WTC11 (cell line): ENCODE measurements around the gene UBE2G1. TPM values are rescaled to one million over a fixed set of nuclear protein-coding genes. Genes with fewer than 3 reads are reported as not detected.

ENCODE experiments used
- ATAC-seq: fragments of 200-7000 bp; cut with Tn5 transposase; 2 replicates; pipeline ENCODE4 v1.10.0; 2021; ENCODE audit warnings: mild to moderate bottlenecking, moderate library complexity
- CTCF ChIA-PET: fragments of 300-600 bp; sonication (Branson Sonifier 250); formaldehyde crosslinking; loops from one replicate; lab custom pipeline; 2021; ENCODE audit warnings: antibody characterized with exemption; lab: Charles Lee
- POLR2A ChIA-PET: fragments of 350-600 bp; sonication (Branson Sonifier 250); formaldehyde crosslinking; loops from one replicate; lab custom pipeline; 2021; ENCODE audit warnings: antibody characterized with exemption; lab: Charles Lee
- DNase-seq: peaks from one replicate; pipeline ENCODE4 v3.0.0; 2021; ENCODE audit warnings: low spot score
- H3K27ac Mint-ChIP-seq: 2 replicates; pipeline ENCODE4 v1.8.0; 2021; ENCODE audit warnings: mixed read lengths
- H3K27me3 Mint-ChIP-seq: 2 replicates; pipeline ENCODE4 v1.8.0; 2021; ENCODE audit warnings: low read depth, mild to moderate bottlenecking, moderate library complexity, mixed read lengths
- H3K36me3 Mint-ChIP-seq: 2 replicates; pipeline ENCODE4 v1.8.0; 2021; ENCODE audit warnings: mixed read lengths
- H3K4me1 Mint-ChIP-seq: 2 replicates; pipeline ENCODE4 v1.8.0; 2022; ENCODE audit warnings: mixed read lengths
- H3K4me3 Mint-ChIP-seq: 2 replicates; pipeline ENCODE4 v1.8.0; 2021; ENCODE audit warnings: mild to moderate bottlenecking, moderate library complexity, mixed read lengths
- H3K9me3 Mint-ChIP-seq: 2 replicates; pipeline ENCODE4 v1.8.0; 2021; ENCODE audit warnings: mixed read lengths
- AR ChIP-seq: fragments of 250-450 bp; sonication (Bioruptor Pico); IDR thresholded peaks from 2 replicates; pipeline ENCODE4 v1.9.0; 2021; ENCODE audit warnings: mild to moderate bottlenecking
- ATF2 ChIP-seq: sonication (generic); formaldehyde crosslinking; IDR thresholded peaks from 2 replicates; pipeline ENCODE4 v1.8.1; 2022; ENCODE audit warnings: low read depth, missing genetic modification reagents, borderline replicate concordance
- ATF3 ChIP-seq: sonication (generic); formaldehyde crosslinking; conservative IDR thresholded peaks from 2 replicates; pipeline ENCODE4 v1.8.1; 2022; ENCODE audit warnings: mild to moderate bottlenecking, missing genetic modification reagents
- CREB1 ChIP-seq: sonication (generic); formaldehyde crosslinking; IDR thresholded peaks from 2 replicates; pipeline ENCODE4 v1.8.0; 2023; ENCODE audit warnings: mild to moderate bottlenecking, missing genetic modification reagents
- E2F1 ChIP-seq: sonication (generic); formaldehyde crosslinking; IDR thresholded peaks from 2 replicates; pipeline ENCODE4 v1.8.0; 2022; ENCODE audit warnings: mild to moderate bottlenecking, missing genetic modification reagents
- ESRRA ChIP-seq: sonication (generic); formaldehyde crosslinking; IDR thresholded peaks from 2 replicates; pipeline ENCODE4 v1.8.1; 2022; ENCODE audit warnings: mild to moderate bottlenecking, missing genetic modification reagents, borderline replicate concordance
- FOXP4 ChIP-seq: sonication (generic); formaldehyde crosslinking; IDR thresholded peaks from 2 replicates; pipeline ENCODE4 v1.8.0; 2022; ENCODE audit warnings: mild to moderate bottlenecking, missing genetic modification reagents
- GABPB1 ChIP-seq: sonication (generic); formaldehyde crosslinking; IDR thresholded peaks from 2 replicates; pipeline ENCODE4 v1.8.1; 2023; ENCODE audit warnings: mild to moderate bottlenecking, missing genetic modification reagents
- HMGXB4 ChIP-seq: sonication (generic); formaldehyde crosslinking; IDR thresholded peaks from 2 replicates; pipeline ENCODE4 v1.8.1; 2023; ENCODE audit warnings: mild to moderate bottlenecking, moderate library complexity, missing genetic modification reagents
- IRF1 ChIP-seq: sonication (generic); formaldehyde crosslinking; IDR thresholded peaks from 2 replicates; pipeline ENCODE4 v1.8.0; 2023; ENCODE audit warnings: missing genetic modification reagents
- KAT7 ChIP-seq: sonication (generic); formaldehyde crosslinking; IDR thresholded peaks from 2 replicates; pipeline ENCODE4 v1.8.1; 2023; ENCODE audit warnings: missing genetic modification reagents, mild to moderate bottlenecking, borderline replicate concordance
- NR1H2 ChIP-seq: sonication (generic); formaldehyde crosslinking; IDR thresholded peaks from 2 replicates; pipeline ENCODE4 v1.9.0; 2021; ENCODE audit warnings: mild to moderate bottlenecking, moderate library complexity, missing genetic modification reagents
- PRDM15 ChIP-seq: sonication (generic); formaldehyde crosslinking; IDR thresholded peaks from 2 replicates; pipeline ENCODE4 v1.8.0; 2022; ENCODE audit warnings: missing genetic modification reagents
- RELA ChIP-seq: sonication (generic); formaldehyde crosslinking; IDR thresholded peaks from 2 replicates; pipeline ENCODE4 v1.8.1; 2022; ENCODE audit warnings: missing genetic modification reagents, mild to moderate bottlenecking, borderline replicate concordance
- SP1 ChIP-seq: sonication (generic); formaldehyde crosslinking; conservative IDR thresholded peaks from 2 replicates; pipeline ENCODE4 v1.8.1; 2022; ENCODE audit warnings: missing genetic modification reagents
- TEAD1 ChIP-seq: sonication (generic); formaldehyde crosslinking; IDR thresholded peaks from 2 replicates; pipeline ENCODE4 v1.8.0; 2022; ENCODE audit warnings: mild to moderate bottlenecking, missing genetic modification reagents
- TP53 ChIP-seq: sonication (generic); formaldehyde crosslinking; IDR thresholded peaks from 2 replicates; pipeline ENCODE4 v1.8.1; 2023; ENCODE audit warnings: mild to moderate bottlenecking, missing genetic modification reagents
- USF2 ChIP-seq: sonication (generic); formaldehyde crosslinking; IDR thresholded peaks from 2 replicates; pipeline ENCODE4 v1.8.1; 2023; ENCODE audit warnings: mild to moderate bottlenecking, missing genetic modification reagents, moderate library complexity
- ZNF416 ChIP-seq: fragments of 250-450 bp; sonication (Bioruptor Pico); IDR thresholded peaks from 2 replicates; pipeline ENCODE4 v1.9.0; 2021; ENCODE audit warnings: mild to moderate bottlenecking, inconsistent platforms
- ZNF671 ChIP-seq: fragments of 250-450 bp; sonication (Bioruptor Pico); IDR thresholded peaks from 2 replicates; pipeline ENCODE4 v1.8.0; 2021; ENCODE audit warnings: mild to moderate bottlenecking
- total RNA-seq: library from RNA; stranded (reverse); gene quantifications from 3 replicates; pipeline ENCODE4 v1.2.3, GENCODE V29; 2021

Gene UBE2G1
- total RNA-seq, 1 experiment from 2014 or later, result 177 TPM

GRCh38 chr17:4263282-4264215 lies 102.9 kb downstream of the UBE2G1 start, which contains the start of gene ANKFY1:
TSS of gene ANKFY1 (minus strand) at chr17:4263979. CDS start at chr17:4263941, 38 bp downstream.
- Mint-ChIP-seq H3K4me1 (peaks cover 32% of the 10 kb centered on the region), H3K36me3 (peaks cover 19% of the 10 kb centered on the region), H3K9me3 (peaks cover 7% of the 10 kb centered on the region), H3K4me3 (peak within 1 kb of the TSS; percentile 82), H3K27ac (peak within 1 kb of the TSS; percentile 87), H3K27me3 (no peaks in the 10 kb centered on the region)
- POLR2A ChIA-PET, result no interaction called here
- peak; percentile 95 for ATAC-seq
- DNase-seq, result peak; percentile 98
- CTCF ChIA-PET, result interaction anchor here (1.3 to 2.3 kb wide), 3 partner anchors 14 to 48 kb away, joined by 4 to 7 read pairs (median 5); no protein-coding TSS in a partner anchor
- TF ChIP-seq HMGXB4 (CRISPR knock-in tag), result no peak
- no peak for TF ChIP-seq ZNF671 (CRISPR knock-in tag)
- TF ChIP-seq NR1H2 (CRISPR knock-in tag), result no peak
- TF ChIP-seq FOXP4 (CRISPR knock-in tag), result peak; percentile 78
- TF ChIP-seq CREB1, result no peak
- peak; percentile 72 for TF ChIP-seq SP1
- TF ChIP-seq IRF1, result no peak
- no peak for TF ChIP-seq E2F1
- peak; percentile 43; the same call in 1 of the 2 replicates for TF ChIP-seq AR (CRISPR knock-in tag)
- TF ChIP-seq TEAD1 (CRISPR knock-in tag), result no peak; the same call in 1 of the 2 replicates
- no peak for TF ChIP-seq ESRRA (CRISPR knock-in tag)
- peak; percentile 12; the same call in 1 of the 2 replicates for TF ChIP-seq PRDM15 (CRISPR knock-in tag)
- no peak for TF ChIP-seq USF2 (CRISPR knock-in tag)
- no peak for TF ChIP-seq KAT7 (CRISPR knock-in tag)
- TF ChIP-seq ZNF416 (CRISPR knock-in tag), result peak; percentile 79; the same call in 1 of the 2 replicates
- TF ChIP-seq GABPB1 (CRISPR knock-in tag), result no peak
- TF ChIP-seq ATF3 (CRISPR knock-in tag), result no peak
- no peak for TF ChIP-seq ATF2
- 0 out of 2 replicates have a peak, but pooled peaks have one; percentile 34 for TF ChIP-seq TP53 (CRISPR knock-in tag)
- 0 out of 2 replicates have a peak, but pooled peaks have one; percentile 11 for TF ChIP-seq RELA (CRISPR knock-in tag)
